ENCODE results near the gene OR11A1.

- TF ChIP-seq POLR2A (IDR thresholded peaks at IDR 0.05) (no peak), POLR2AphosphoS5 (IDR thresholded peaks at IDR 0.05) (no peak), EP300 (IDR thresholded peaks at IDR 0.05; ENCODE audit: low read depth) (no peak)
- TF ChIP-seq, protein P1, sequence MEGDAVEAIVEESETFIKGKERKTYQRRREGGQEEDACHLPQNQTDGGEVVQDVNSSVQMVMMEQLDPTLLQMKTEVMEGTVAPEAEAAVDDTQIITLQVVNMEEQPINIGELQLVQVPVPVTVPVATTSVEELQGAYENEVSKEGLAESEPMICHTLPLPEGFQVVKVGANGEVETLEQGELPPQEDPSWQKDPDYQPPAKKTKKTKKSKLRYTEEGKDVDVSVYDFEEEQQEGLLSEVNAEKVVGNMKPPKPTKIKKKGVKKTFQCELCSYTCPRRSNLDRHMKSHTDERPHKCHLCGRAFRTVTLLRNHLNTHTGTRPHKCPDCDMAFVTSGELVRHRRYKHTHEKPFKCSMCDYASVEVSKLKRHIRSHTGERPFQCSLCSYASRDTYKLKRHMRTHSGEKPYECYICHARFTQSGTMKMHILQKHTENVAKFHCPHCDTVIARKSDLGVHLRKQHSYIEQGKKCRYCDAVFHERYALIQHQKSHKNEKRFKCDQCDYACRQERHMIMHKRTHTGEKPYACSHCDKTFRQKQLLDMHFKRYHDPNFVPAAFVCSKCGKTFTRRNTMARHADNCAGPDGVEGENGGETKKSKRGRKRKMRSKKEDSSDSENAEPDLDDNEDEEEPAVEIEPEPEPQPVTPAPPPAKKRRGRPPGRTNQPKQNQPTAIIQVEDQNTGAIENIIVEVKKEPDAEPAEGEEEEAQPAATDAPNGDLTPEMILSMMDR (IDR thresholded peaks at IDR 0.05), result no peak
Measured at GRCh38 chr6:29403801-29404200, 53.1 kb downstream of the OR11A1 start.

Measured in transverse colon (tissue), 4 donors.